Chondrocyte (in vitro differentiated cells): ENCODE results near the gene PIK3C3. TPM values are rescaled to one million over a fixed set of nuclear protein-coding genes. Genes with fewer than 3 reads are reported as not detected.

Source experiments
- DNase-seq: peaks from one replicate; pipeline ENCODE4 v3.0.0; 2021; ENCODE audit warnings: mixed read lengths, low spot score
- H3K27ac Mint-ChIP-seq: one replicate; pipeline ENCODE4 v1.8.0; 2021; ENCODE audit warnings: mild to moderate bottlenecking, moderate library complexity, mixed read lengths; ENCODE audit not compliant: unreplicated experiment
- H3K27me3 Mint-ChIP-seq: 2 replicates; pipeline ENCODE4 v1.8.0; 2021; ENCODE audit warnings: low read depth, mixed read lengths
- H3K36me3 Mint-ChIP-seq: 2 replicates; pipeline ENCODE4 v1.8.0; 2021; ENCODE audit warnings: low read depth, mixed read lengths
- H3K4me1 Mint-ChIP-seq: 2 replicates; pipeline ENCODE4 v1.8.0; 2021; ENCODE audit warnings: low read depth, mild to moderate bottlenecking, mixed read lengths
- H3K4me3 Mint-ChIP-seq: one replicate; pipeline ENCODE4 v1.8.0; 2021; ENCODE audit warnings: mild to moderate bottlenecking, moderate library complexity, mixed read lengths; ENCODE audit not compliant: unreplicated experiment
- H3K9me3 Mint-ChIP-seq: 2 replicates; pipeline ENCODE4 v1.8.0; 2021; ENCODE audit warnings: low read depth, mixed read lengths
- CTCF ChIP-seq: fragments of 200-600 bp; sonication (generic); IDR thresholded peaks from 2 replicates; pipeline ENCODE4 v1.5.0; 2021; ENCODE audit warnings: antibody characterized with exemption, mild to moderate bottlenecking, moderate library complexity
- total RNA-seq: library from RNA; stranded (reverse); gene quantifications from 3 replicates; pipeline ENCODE4 v1.2.1, GENCODE V29; 2021

The PIK3C3 gene
- total RNA-seq, 1 donor from 2014 or later = 53.0 TPM

- Mint-ChIP-seq H3K4me3 (no peak overlapping the region), H3K9me3 (no peaks in the 10 kb centered on the region), H3K27me3 (no peaks in the 10 kb centered on the region), H3K27ac (peak overlapping the region; percentile 81), H3K36me3 (peaks cover 17% of the 10 kb centered on the region), H3K4me1 (peaks cover 21% of the 10 kb centered on the region)
- no peak for TF ChIP-seq CTCF
- no peak for DNase-seq
Measured at GRCh38 chr18:42038936-42039335, 83.9 kb downstream of the PIK3C3 start.

- no peak for TF ChIP-seq CTCF
- H3K27ac Mint-ChIP-seq = peak overlapping the region; percentile 81
Measured at GRCh38 chr18:42039396-42039795, 84.4 kb downstream of the PIK3C3 start.

GRCh38 chr18:42041793-42042192, 86.8 kb downstream of the PIK3C3 start:
- peaks cover 32% of the 10 kb centered on the region for H3K4me1 Mint-ChIP-seq
- H3K36me3 Mint-ChIP-seq = peaks cover 16% of the 10 kb centered on the region
- H3K4me3 Mint-ChIP-seq = no peak overlapping the region
- H3K27me3 Mint-ChIP-seq = no peaks in the 10 kb centered on the region
- H3K9me3 Mint-ChIP-seq = no peaks in the 10 kb centered on the region
- no peak overlapping the region for H3K27ac Mint-ChIP-seq
- no peak for TF ChIP-seq CTCF
- DNase-seq = no peak

More at GRCh38 chr18:42039396-42039795, 84.4 kb downstream of the PIK3C3 start:
- Mint-ChIP-seq H3K9me3 (no peaks in the 10 kb centered on the region), H3K27me3 (no peaks in the 10 kb centered on the region), H3K4me3 (no peak overlapping the region), H3K4me1 (peaks cover 21% of the 10 kb centered on the region), H3K36me3 (peaks cover 17% of the 10 kb centered on the region)
- DNase-seq = no peak

- H3K36me3 Mint-ChIP-seq = peaks cover 19% of the 10 kb centered on the region
- no peak for DNase-seq
- H3K27ac Mint-ChIP-seq = peak overlapping the region; percentile 70
Measured at GRCh38 chr18:42045346-42045745, 90.3 kb downstream of the PIK3C3 start.

GRCh38 chr18:42047721-42048120, 92.7 kb downstream of the PIK3C3 start:
- H3K27ac Mint-ChIP-seq = peak overlapping the region; percentile 57
- H3K36me3 Mint-ChIP-seq = peaks cover 21% of the 10 kb centered on the region
- peaks cover 26% of the 10 kb centered on the region for H3K4me1 Mint-ChIP-seq
- H3K4me3 Mint-ChIP-seq = no peak overlapping the region
- no peak for DNase-seq
- H3K9me3 Mint-ChIP-seq = no peaks in the 10 kb centered on the region
- no peaks in the 10 kb centered on the region for H3K27me3 Mint-ChIP-seq
- no peak for TF ChIP-seq CTCF

More at GRCh38 chr18:42045346-42045745, 90.3 kb downstream of the PIK3C3 start:
- peaks cover 21% of the 10 kb centered on the region for H3K4me1 Mint-ChIP-seq
- no peak overlapping the region for H3K4me3 Mint-ChIP-seq
- no peaks in the 10 kb centered on the region for H3K27me3 Mint-ChIP-seq
- no peak for TF ChIP-seq CTCF
- H3K9me3 Mint-ChIP-seq = no peaks in the 10 kb centered on the region
